HUES48 (cell line): ENCODE measurements around the gene OR10K1.
"Not testable (repeated sequence)": the region's sequence is repeated elsewhere in the genome, so short reads cannot be mapped to it uniquely, and the experiment has no call there.

Experiments used
- H3K27ac ChIP-seq: one replicate; pipeline ENCODE4 v1.7.0; 2013; ENCODE audit warnings: low read depth, low read length, inconsistent platforms
- H3K27me3 ChIP-seq: 2 replicates; pipeline ENCODE4 v1.6.1; 2013; ENCODE audit warnings: mild to moderate bottlenecking, low read length; ENCODE audit not compliant: control insufficient read depth, insufficient read depth
- H3K36me3 ChIP-seq: 2 replicates; pipeline ENCODE4 v1.6.1; 2013; ENCODE audit warnings: low read length; ENCODE audit not compliant: control insufficient read depth, insufficient read depth
- H3K4me1 ChIP-seq: 2 replicates; pipeline ENCODE4 v1.6.1; 2013; ENCODE audit warnings: mild to moderate bottlenecking, low read length; ENCODE audit not compliant: control insufficient read depth, insufficient read depth
- H3K4me3 ChIP-seq: 2 replicates; pipeline ENCODE4 v1.5.1; 2013; ENCODE audit warnings: mild to moderate bottlenecking, low read depth, low read length
- H3K9ac ChIP-seq: 2 replicates; pipeline ENCODE4 v1.6.1; 2013; ENCODE audit warnings: mild to moderate bottlenecking, low read depth, low read length, moderate library complexity
- H3K9me3 ChIP-seq: 2 replicates; pipeline ENCODE4 v1.6.1; 2013; ENCODE audit warnings: low read length; ENCODE audit not compliant: control insufficient read depth, insufficient read depth

Gene OR10K1, protein sequence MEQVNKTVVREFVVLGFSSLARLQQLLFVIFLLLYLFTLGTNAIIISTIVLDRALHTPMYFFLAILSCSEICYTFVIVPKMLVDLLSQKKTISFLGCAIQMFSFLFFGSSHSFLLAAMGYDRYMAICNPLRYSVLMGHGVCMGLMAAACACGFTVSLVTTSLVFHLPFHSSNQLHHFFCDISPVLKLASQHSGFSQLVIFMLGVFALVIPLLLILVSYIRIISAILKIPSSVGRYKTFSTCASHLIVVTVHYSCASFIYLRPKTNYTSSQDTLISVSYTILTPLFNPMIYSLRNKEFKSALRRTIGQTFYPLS

DNA sequence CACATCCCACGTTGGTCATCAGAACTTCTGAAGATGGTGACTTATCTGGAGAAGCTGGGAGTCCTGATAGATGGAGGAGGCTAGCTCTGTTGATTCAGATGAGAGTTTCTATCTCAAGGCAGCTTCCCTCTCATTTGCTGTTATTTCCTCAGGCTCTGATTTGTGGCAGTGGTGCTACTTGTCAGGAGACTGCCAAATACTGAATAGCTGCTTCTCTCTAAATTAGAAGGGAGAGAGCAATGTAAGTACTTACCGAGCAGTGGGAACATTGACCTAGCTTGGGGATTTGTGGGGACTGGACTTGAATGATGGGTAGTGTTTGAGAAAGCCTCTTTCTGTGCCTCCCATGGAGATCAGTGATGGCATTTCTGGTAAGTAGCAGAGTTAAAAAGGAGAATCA lies at the start of gene OR10K1:
OR10K1 (plus strand) TSS at position 301 of the 400 bp plus-strand sequence. CDS start 3,728 bp downstream, outside the sequence.
- Histone ChIP-seq H3K4me3 (no peak within 1 kb of the TSS), H3K9ac (no peak within 1 kb of the TSS), H3K4me1 (no peaks in the 10 kb centered on the region), H3K27me3 (no peaks in the 10 kb centered on the region), H3K27ac (no peak within 1 kb of the TSS), H3K9me3 (no peaks in the 10 kb centered on the region), H3K36me3 (no peaks in the 10 kb centered on the region)

DNA sequence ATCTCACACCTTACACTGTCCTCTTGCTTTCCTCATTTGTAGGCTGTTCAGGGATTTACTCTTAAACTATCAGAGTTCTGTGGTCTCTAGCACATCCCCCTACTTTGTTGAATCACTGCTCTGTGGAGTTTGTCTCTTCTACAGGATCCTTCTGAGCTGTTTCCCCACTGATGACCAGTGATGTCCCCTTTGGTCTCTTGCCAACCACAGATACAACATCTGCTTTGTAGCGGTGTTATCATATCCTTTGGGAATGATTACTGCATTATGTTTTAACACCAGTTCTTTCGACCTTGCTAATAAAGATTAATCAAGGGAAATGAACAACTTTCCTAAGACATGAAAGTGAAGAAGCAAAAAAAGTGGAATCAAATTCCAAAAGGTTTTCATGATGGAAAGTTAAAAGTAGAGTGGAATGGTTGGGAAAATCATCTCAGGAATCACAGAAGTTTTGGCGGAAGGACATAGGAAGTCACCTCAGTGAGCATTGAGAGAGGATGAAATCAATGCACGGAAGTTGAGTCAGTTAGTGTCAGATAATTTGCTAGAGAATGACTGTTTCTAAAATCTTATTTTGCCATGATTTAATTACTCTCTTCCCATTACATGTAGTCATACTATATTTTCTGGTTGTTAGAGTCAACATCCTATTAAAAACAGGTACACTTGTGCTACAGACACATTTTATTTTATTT lies 46.8 kb upstream of the OR10K1 start:
- Histone ChIP-seq H3K9me3 (no peaks in the 10 kb centered on the region), H3K27me3 (no peaks in the 10 kb centered on the region), H3K9ac (no peak overlapping the region), H3K4me1 (no peaks in the 10 kb centered on the region), H3K27ac (no peak overlapping the region), H3K4me3 (no peak overlapping the region), H3K36me3 (no peaks in the 10 kb centered on the region)

DNA sequence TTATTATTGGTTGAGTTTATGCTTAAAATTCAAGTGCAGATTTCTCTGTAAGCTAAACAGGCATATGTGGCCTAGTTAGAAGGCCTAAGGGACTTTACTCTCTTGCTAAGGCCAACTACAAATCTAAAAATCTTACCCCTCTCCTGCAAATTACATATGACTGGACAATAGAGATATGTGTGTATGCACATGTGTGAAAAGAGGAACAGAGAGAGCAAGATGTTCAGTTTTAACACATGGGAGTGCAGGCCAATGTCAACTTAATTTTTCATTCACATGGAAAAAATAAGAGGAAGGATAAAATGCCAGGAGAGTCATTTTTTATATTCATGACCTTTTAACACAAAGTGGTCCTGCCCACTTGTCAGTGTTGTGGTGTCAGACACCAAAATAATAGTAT lies 44.0 kb upstream of the OR10K1 start:
- Histone ChIP-seq H3K4me1 (peaks cover 15% of the 10 kb centered on the region), H3K9me3 (no peaks in the 10 kb centered on the region), H3K9ac (no peak overlapping the region), H3K27me3 (no peaks in the 10 kb centered on the region), H3K4me3 (no peak overlapping the region), H3K27ac (no peak overlapping the region), H3K36me3 (no peaks in the 10 kb centered on the region)

DNA sequence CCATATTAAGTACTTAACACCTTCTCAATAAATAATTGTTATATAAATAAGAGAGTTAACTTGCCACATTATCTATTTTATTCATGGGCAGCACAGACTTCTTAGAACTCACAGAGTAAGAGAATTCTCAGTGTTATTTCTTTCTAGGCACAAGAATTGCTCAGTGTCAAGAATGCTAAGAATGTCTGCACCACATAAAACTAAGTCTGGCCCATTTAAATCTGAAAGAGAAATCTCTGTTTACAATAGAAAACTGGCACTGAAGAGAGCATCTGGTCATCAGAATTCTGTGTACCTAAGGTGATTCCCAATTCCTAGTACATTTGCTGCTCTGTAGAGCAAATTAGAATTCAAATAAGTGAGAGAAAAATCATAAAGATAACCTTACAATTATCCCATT lies 39.4 kb upstream of the OR10K1 start:
- Histone ChIP-seq H3K9me3 (no peaks in the 10 kb centered on the region), H3K27ac (peak overlapping the region; percentile 22), H3K4me3 (peak overlapping the region; percentile 7; the same call in 1 of the 2 replicates), H3K27me3 (no peaks in the 10 kb centered on the region), H3K36me3 (no peaks in the 10 kb centered on the region), H3K9ac (no peak overlapping the region), H3K4me1 (peaks cover 29% of the 10 kb centered on the region)

DNA sequence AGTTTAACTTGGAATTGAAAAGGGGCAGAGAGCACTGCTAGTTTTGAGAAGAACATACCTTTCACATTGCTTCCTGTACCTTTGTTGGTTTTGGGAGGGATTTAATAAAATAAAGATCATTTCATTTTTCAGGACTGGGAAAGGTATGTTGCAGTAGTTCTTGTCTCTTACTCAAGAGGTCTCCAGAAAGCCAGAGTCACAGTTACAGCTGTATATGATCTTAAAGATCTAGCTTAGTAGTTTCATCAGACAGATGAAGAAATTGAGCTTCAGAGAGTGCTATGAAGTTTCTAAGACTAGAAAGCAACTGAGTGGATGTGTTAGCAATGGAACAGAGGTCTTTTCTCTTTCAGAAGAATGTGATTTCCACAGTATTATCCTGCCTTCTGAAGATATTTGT lies 36.6 kb upstream of the OR10K1 start:
- no peaks in the 10 kb centered on the region for H3K36me3 ChIP-seq
- H3K4me3 ChIP-seq: no peak overlapping the region
- H3K27ac ChIP-seq: no peak overlapping the region
- H3K27me3 ChIP-seq: no peaks in the 10 kb centered on the region
- no peak overlapping the region for H3K9ac ChIP-seq
- peaks cover 29% of the 10 kb centered on the region for H3K4me1 ChIP-seq
- no peaks in the 10 kb centered on the region for H3K9me3 ChIP-seq

DNA sequence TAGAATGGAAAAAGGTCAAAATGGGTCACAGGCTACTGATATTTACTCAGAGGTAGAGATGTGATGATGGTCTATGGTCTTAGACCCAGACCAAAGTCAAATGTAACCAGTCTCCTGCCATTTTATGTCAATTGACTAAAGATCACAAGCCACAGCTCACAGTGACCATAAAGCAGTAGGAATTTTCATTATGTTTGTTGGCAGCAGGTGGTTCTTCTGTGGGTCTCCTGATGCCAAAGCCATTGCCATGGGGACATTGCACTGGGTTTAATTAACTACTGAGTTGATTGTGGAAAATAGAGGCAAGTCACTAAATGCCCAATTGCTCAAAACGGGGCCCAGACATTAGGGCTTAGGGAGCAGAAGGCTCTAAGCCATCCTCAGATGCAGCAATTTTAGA lies 35.5 kb upstream of the OR10K1 start, which contains the start of gene OR10K2:
OR10K2 (minus strand) TSS at position 101 of the 400 bp plus-strand sequence. CDS start 5,371 bp downstream, outside the sequence.
- no peaks in the 10 kb centered on the region for H3K36me3 ChIP-seq
- peaks cover 26% of the 10 kb centered on the region for H3K4me1 ChIP-seq
- no peaks in the 10 kb centered on the region for H3K27me3 ChIP-seq
- H3K4me3 ChIP-seq: no peak within 1 kb of the TSS
- H3K9me3 ChIP-seq: no peaks in the 10 kb centered on the region
- H3K27ac ChIP-seq: no peak within 1 kb of the TSS
- H3K9ac ChIP-seq: no peak within 1 kb of the TSS

DNA sequence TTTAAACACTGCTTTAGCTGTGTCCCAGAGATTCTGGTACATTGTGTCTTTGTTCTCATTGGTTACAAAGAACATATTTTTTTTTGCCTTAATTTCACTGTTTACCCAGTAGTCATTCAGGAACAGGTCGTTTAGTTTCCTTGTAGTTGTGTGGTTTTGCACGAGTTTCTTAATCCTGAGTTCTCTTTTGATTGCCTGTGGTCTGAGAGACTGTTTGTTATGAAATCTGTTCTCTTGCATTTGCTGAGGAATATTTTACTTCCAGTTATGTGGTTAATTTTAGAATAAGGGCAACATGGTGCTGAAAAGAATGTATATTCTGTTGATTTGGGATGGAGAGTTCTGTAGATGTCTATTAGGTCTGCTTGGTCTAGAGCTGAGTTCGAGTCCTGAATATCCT lies 31.5 kb upstream of the OR10K1 start:
- not testable (repeated sequence) for H3K36me3 ChIP-seq, H3K9ac ChIP-seq, H3K27me3 ChIP-seq, H3K9me3 ChIP-seq, H3K27ac ChIP-seq, H3K4me1 ChIP-seq, H3K4me3 ChIP-seq

DNA sequence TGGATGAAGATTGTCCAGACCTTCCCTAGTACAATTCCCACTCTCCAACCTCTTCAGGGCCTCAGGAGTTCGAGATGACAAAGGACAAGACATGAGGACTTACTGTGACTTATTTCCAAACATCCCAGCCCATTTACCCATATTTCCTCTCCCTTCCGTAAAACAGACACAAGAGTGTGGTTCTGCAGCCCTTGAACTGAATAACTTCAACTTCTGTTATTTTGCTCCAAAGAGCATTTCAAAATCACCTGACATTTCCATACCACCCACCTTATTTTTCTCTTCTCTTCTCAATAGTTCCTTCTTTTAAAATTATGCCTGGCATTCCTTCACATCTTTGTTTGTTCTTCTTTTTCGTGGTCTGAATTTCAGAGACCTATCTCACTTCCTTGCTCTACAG lies 26.9 kb upstream of the OR10K1 start:
- no peaks in the 10 kb centered on the region for H3K27me3 ChIP-seq
- H3K9ac ChIP-seq: no peak overlapping the region
- no peaks in the 10 kb centered on the region for H3K4me1 ChIP-seq
- no peaks in the 10 kb centered on the region; the same call in none of the 2 replicates for H3K9me3 ChIP-seq
- H3K36me3 ChIP-seq: no peaks in the 10 kb centered on the region
- H3K4me3 ChIP-seq: no peak overlapping the region
- H3K27ac ChIP-seq: no peak overlapping the region

DNA sequence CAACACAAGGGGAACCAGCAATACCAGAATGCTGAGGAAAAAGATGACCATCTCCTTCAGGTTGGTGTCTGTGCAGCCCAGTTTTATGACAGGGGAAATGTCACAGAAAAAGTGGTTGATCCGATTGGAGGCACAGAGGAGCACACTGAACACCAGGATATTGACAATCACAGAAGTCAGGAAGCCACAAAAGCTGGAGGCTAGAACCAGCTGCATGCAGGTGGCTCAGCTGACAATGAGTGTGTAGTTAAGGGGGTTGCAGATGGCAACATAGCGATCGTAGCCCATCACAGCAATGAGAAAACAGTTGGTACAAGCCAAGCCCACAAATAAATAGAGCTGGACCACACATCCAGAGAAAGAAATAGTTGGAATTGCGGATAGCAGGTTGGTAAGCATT lies 16.3 kb upstream of the OR10K1 start:
- no peaks in the 10 kb centered on the region for H3K36me3 ChIP-seq
- H3K4me3 ChIP-seq: no peak overlapping the region
- no peaks in the 10 kb centered on the region for H3K9me3 ChIP-seq
- no peaks in the 10 kb centered on the region for H3K4me1 ChIP-seq
- no peak overlapping the region for H3K27ac ChIP-seq
- H3K27me3 ChIP-seq: no peaks in the 10 kb centered on the region
- no peak overlapping the region for H3K9ac ChIP-seq

DNA sequence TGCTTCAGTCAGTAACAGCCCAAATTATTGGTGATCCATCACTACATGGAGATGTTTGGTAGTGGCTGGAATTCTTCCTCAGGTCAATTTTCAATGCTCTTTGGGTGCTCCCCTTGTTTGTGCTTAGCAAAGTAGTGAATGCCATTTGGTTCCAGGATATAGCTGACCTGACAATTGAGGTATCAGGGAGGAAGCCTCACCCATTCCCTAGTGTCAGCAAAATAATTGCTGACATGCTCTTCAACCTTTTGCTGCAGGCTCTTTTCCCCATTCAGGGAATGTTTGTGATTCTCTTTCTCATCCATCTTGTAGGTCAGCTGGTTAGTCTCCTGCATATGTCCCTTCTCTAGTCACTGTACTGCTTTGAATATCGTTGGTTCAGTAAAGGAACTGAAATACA lies 7.1 kb upstream of the OR10K1 start:
- Histone ChIP-seq H3K4me3 (no peak overlapping the region), H3K9me3 (no peaks in the 10 kb centered on the region), H3K27me3 (no peaks in the 10 kb centered on the region), H3K36me3 (no peaks in the 10 kb centered on the region), H3K4me1 (no peaks in the 10 kb centered on the region), H3K9ac (no peak overlapping the region), H3K27ac (no peak overlapping the region)

DNA sequence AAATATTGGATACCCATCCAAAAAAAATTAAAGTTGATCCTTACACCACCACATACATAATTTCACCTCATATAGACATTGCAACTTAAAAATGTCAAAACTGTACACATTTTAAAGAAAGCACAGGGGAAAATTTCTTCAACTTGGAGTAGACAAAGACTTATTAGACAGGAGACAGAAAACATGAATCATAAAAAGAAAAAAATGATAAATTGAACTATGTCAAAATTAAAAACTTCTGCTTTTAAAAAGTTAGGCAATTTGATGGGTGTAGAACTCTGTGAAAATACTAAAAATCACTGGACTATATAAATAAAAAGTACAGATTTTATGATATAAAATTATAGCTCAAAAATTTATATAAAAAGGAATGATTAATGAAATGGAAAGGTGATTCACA lies 4.4 kb upstream of the OR10K1 start:
- H3K9me3 ChIP-seq: no peaks in the 10 kb centered on the region
- H3K27me3 ChIP-seq: no peaks in the 10 kb centered on the region
- H3K4me3 ChIP-seq: no peak overlapping the region
- no peaks in the 10 kb centered on the region for H3K4me1 ChIP-seq
- no peaks in the 10 kb centered on the region for H3K36me3 ChIP-seq
- H3K27ac ChIP-seq: no peak overlapping the region
- no peak overlapping the region for H3K9ac ChIP-seq
